GM12873 (cell line): Measurements from ENCODE around the gene COPZ2.

Source experiments
- TF ChIP-seq, protein P1 (sequence below): IDR thresholded peaks from 2 replicates; pipeline ENCODE4 v1.5.1; 2012; ENCODE audit warnings: low read depth, mild to moderate bottlenecking, moderate library complexity, low read length, control low read depth; ENCODE audit not compliant: insufficient read depth; ENCODE audit errors: missing control alignments

The COPZ2 gene

DNA sequence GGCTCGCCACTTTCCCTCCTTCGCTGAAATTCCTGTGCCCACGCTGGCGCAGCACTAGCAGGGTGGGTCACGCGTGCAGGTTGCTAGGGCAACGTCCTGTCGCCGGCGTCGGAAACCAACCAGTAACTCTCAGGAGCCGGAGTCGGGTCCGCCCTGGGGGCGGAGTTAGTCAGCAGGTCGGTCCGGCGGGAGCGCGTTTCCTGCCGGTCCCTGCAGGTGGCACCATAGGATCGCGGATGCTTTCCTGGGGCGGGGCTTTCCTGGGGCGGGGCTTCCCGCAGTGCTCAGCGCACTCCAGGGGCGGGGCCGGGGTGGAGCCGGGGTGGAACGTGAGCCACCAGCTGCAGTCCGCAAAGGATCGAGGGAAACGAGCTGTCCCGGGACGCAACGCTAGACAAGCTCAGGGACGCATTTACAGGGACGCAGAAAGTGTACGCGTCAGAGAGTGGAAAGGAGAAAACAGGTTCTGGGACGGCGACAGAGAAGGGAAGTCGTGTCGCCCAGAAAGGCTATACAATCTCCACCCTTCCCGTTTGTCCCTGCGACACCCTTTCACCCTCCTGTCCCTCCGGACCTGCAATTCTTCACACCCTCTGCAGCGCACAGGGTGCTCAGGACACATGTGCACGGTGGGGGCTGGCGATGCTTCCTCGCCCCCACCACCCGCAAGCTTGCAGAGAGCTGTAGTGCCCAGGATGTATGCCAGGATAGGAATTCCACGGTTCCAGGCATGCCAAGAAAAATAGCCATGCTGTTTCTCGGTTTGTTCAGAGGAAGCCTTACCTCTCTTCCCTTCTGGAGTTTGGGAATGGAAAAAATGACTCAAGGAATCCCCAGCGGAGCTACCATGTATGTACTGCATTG is 12.3 kb downstream of the COPZ2 start:
- TF ChIP-seq, protein P1, sequence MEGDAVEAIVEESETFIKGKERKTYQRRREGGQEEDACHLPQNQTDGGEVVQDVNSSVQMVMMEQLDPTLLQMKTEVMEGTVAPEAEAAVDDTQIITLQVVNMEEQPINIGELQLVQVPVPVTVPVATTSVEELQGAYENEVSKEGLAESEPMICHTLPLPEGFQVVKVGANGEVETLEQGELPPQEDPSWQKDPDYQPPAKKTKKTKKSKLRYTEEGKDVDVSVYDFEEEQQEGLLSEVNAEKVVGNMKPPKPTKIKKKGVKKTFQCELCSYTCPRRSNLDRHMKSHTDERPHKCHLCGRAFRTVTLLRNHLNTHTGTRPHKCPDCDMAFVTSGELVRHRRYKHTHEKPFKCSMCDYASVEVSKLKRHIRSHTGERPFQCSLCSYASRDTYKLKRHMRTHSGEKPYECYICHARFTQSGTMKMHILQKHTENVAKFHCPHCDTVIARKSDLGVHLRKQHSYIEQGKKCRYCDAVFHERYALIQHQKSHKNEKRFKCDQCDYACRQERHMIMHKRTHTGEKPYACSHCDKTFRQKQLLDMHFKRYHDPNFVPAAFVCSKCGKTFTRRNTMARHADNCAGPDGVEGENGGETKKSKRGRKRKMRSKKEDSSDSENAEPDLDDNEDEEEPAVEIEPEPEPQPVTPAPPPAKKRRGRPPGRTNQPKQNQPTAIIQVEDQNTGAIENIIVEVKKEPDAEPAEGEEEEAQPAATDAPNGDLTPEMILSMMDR: peak; percentile 78

DNA sequence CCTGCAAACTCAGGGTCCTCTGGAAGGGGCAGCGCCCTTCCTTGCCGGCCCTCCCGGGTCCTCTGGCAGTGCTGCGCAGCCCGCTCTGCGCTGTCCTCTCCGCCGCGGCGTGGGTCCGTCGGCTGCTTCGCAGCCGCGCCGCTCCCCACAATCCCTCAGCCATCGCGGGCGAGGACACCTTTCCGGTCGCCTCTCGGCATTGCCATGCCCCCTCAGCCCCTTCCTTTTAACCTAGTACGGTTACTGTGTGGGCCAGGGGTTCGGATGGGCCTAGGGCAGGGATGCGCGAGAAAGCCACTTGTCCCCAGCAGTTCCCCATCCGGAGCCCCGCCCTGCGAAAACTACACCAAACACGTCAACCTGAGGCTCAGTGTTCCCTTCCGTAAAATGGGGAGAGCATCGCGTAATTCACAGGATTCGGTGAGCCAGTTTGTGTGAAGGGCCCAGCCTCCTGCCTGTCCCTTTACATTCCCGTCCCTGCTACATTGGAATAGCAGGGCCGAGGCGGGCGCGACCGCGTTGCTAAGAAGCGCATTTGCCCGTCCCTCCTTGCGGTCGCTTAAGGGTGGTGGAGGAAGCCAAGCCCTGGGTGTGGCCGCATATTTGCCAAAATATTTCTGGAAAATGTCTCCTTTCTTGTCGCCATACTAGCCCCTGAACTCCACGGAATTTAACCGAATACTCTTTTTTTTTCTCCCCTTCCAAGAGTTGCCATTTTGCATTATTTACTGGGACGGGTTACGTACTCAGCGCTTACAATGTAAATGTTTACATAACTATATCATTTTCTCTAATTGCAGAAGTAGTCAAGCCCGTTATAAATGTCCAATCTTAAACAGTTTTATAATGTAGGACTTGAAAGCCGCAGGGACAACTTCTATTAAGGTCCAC is 13.2 kb downstream of the COPZ2 start:
- TF ChIP-seq, protein P1: peak; percentile 6

DNA sequence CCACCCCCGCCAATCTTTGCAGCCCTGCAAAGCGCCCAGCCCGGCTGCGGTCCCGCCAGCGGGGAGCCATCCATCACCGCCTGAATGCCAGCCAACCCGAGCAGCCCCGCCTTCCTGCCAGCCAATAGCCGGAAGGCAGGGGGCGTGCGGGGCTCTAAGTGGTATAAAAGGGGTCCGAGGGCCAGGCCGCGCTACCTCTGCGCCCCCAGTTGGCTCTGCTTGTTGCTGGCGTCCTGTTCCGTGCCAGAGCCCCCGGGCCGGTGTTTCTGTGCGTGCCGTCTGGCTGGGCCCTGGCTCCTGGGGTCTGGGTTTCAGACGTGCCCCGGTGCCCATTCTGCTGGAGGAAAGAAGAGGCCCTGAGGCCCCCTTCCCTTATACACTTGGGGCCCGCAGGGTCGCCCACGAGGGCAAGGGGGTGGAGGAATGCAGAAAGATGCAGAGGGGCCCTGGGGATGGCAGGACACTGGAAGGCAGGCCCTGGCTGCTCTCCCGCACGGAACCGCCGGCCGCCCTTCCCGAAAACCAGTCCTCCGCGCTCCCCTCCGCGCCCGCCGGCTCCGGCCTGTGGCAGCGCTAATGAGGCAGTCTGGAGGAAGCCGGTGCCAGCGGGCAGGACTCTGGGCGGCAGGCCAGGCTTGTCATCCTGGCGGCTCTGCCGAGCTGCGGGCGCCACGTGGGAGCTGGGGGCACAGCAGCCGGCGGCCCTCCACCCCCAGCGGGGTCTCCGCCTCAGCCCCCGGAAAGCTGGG is 14.0 kb downstream of the COPZ2 start:
- TF ChIP-seq, protein P1: peak; percentile 19

DNA sequence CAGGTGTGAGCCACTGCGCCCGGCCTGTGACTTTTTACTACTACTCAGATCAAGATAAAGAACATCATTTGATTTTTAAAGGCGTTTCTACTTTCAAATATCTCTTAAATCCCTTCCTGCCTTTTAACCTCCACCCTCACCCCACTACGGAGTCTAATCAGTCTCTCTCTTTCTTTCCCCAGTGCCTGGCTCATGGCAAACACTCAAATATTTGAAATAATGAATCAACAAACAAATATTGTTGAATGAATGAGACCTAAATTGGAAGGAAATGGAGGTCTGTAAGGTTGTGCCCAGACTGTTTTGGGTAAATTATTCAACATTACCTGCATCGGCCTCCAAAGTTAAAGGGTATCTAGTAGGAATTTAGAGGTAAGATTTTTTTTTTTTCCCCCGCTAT is 14.7 kb downstream of the COPZ2 start:
- TF ChIP-seq, protein P1: no peak

DNA sequence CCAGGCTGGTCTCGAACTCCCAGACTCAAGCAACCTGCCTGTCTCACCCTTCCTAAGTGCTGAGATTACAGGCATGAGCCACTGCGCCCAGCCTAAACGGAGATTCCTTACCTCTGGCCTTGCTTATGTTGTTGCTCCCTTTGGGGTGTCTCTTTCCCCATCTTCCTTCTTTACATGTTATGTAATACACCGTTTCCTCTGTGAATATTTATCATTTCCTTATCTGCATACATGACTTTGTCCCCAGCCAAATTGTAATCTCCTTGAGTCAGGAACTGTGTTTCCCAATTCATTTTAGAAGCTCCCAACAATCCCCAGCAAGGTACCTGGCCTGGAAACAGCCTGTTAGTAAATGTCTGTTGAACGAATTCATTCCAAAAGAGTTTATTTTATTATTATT is 15.7 kb downstream of the COPZ2 start:
- TF ChIP-seq, protein P1: no peak

DNA sequence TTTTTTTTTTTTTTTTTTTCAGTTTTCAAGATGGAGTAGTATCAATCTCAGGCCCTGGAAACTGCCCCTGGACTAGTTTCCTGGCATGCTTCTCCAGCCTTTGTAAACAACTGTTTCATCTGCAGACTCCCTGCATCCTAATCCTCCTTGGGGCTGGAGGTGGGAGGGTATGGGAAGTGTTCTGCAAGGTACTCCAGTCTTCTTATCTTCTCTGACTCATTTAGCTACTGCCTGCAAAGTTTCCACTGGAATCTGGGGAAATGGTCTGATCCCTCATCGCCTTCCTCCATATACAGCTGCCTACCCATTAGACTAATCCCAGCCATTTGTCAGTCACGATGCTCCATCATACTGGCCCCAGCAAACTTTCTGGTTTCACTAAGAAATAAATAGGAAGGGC is 21.5 kb downstream of the COPZ2 start:
- TF ChIP-seq, protein P1: no peak
